ENCODE data around the gene MIPOL1.
A peak's percentile ranks its signal among the peaks of the same experiment; 100 is the strongest.
"Not testable (repeated sequence)": the region's sequence is repeated elsewhere in the genome, so short reads cannot be mapped to it uniquely, and the experiment has no call there.

MIPOL1 gene

GRCh38 chr14:37546621-37547447 is 349.1 kb downstream of the MIPOL1 start:
- peak; percentile 38 for DNase-seq (ENCODE audit: low spot score)

GRCh38 chr14:37550511-37550910 is 352.8 kb downstream of the MIPOL1 start:
- peak; percentile 6 for DNase-seq (ENCODE audit: low spot score)

- DNase-seq (ENCODE audit: low spot score), result no peak
These were observed 353.4 kb downstream of the MIPOL1 start for GRCh38 chr14:37551119-37551518.

GRCh38 chr14:37553935-37554550 is 356.3 kb downstream of the MIPOL1 start:
- no peak for DNase-seq (ENCODE audit: low spot score)

GRCh38 chr14:37555596-37555995 is 357.9 kb downstream of the MIPOL1 start:
- DNase-seq (ENCODE audit: low spot score), result not testable (repeated sequence)

GRCh38 chr14:37558740-37559139 is 361.0 kb downstream of the MIPOL1 start:
- no peak for DNase-seq (ENCODE audit: low spot score)

- peak; percentile 21 for DNase-seq (ENCODE audit: low spot score)
These were observed 361.6 kb downstream of the MIPOL1 start for GRCh38 chr14:37559386-37559785.

GRCh38 chr14:37563189-37563588 is 365.5 kb downstream of the MIPOL1 start:
- DNase-seq (ENCODE audit: low spot score), result no peak

- no peak for DNase-seq (ENCODE audit: low spot score)
These were observed 367.8 kb downstream of the MIPOL1 start for GRCh38 chr14:37565550-37565949.

- no peak for DNase-seq (ENCODE audit: low spot score)
These were observed 369.2 kb downstream of the MIPOL1 start for GRCh38 chr14:37566811-37567371.

- DNase-seq (ENCODE audit: low spot score), result no peak
These were observed 372.0 kb downstream of the MIPOL1 start for GRCh38 chr14:37569729-37570128.

- DNase-seq (ENCODE audit: low spot score), result no peak
These were observed 373.7 kb downstream of the MIPOL1 start for GRCh38 chr14:37571391-37571790.

- no peak for DNase-seq (ENCODE audit: low spot score)
These were observed 375.6 kb downstream of the MIPOL1 start for GRCh38 chr14:37573356-37573755.

GRCh38 chr14:37579274-37579673 is 381.5 kb downstream of the MIPOL1 start:
- DNase-seq (ENCODE audit: low spot score), result no peak

GRCh38 chr14:37580146-37580545 is 382.4 kb downstream of the MIPOL1 start:
- DNase-seq (ENCODE audit: low spot score), result no peak

- no peak for DNase-seq (ENCODE audit: low spot score)
These were observed 385.8 kb downstream of the MIPOL1 start for GRCh38 chr14:37583358-37584210.

- DNase-seq (ENCODE audit: low spot score), result no peak
These were observed 386.7 kb downstream of the MIPOL1 start for GRCh38 chr14:37584211-37585100.

- DNase-seq (ENCODE audit: low spot score), result no peak
These were observed 387.4 kb downstream of the MIPOL1 start for GRCh38 chr14:37585101-37585511.

GRCh38 chr14:37585971-37586796 is 388.4 kb downstream of the MIPOL1 start:
- no peak for DNase-seq (ENCODE audit: low spot score)

GRCh38 chr14:37586797-37587130 is 389.0 kb downstream of the MIPOL1 start:
- DNase-seq (ENCODE audit: low spot score), result no peak

All from AG20443 (cell line).